ENCODE results near the gene MEIS1.
"Not testable (repeated sequence)": the region's sequence is repeated elsewhere in the genome, so short reads cannot be mapped to it uniquely, and the experiment has no call there.

MEIS1 gene

DNA sequence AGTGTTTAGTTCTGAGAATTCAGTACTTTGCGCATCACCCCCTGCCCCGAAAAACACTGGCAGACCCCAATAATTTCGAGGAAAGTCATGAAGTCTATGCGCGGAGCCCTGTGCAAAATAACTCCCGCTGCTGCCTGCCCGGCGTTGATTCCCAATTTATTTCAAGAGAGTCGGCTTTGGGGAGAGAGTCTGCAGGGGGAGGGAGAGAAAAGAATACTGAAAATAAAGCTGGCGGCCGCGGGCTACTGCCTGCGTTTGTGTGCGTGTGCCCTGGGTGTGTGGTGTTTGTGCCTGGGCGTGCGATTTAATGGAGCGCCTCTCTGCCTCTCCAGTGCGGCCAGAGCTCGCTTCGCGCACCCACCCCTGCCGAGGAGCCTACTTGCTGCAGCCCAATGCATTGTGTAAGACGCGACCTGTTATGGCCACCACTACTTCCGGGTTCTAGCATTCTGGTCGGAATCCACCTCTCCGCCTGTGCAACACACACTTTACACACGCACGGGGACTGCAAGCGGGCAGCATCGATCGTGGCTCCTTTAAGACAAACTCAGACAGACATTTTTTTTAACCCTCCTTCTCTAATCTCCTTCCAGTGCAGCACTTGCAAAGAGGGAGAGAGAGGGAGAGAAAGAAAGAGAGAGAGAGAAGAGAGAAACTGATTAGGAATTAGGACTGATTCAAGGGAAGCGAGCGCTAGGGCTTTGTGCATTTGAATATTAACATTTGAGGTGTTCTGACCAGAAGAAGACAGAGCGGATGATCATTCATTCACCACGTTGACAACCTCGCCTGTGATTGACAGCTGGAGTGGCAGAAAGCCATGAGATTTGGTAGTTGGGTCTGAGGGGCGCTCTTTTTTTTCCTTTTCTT is at the start of gene MEIS1:
TSS of gene MEIS1 (plus strand) at position 447 of the 870 bp plus-strand sequence. CDS start 732 bp downstream, outside the sequence.
- ATAC-seq = peak; percentile 45 to 46

DNA sequence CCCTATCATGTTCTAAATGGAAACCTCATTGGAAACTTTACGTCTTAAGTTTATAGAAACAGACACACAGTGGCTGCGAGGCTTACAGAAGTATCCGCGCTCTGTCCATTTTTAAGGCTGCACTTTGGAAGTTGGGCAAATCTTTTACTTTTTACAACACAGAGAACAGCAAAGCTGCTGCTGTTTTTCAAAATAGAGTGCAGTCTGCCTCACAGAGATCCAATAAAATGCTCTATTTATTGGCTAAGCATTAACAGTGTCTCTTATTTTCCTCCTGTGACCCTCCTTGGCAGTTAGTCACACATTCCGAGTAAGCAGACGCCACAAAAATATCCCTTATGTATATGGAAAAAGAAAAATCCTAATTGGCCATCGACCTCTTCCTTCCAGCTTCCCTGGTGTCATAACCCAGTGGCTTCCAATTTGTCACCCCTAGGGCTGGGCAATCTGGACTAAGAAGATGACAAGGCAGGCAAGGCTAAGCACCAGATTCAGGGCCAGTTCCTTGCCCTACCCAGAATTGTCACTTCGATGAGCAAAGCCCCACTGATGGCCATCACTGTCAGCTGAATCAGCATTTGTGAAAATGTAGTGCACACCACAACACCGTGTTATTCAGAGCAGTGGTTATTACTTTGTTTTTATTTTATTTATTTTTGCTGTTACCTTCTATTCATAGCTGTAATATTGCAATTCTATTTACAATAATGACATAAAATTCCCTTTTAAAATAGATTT is 47.7 kb upstream of the MEIS1 start:
- ATAC-seq = no peak

DNA sequence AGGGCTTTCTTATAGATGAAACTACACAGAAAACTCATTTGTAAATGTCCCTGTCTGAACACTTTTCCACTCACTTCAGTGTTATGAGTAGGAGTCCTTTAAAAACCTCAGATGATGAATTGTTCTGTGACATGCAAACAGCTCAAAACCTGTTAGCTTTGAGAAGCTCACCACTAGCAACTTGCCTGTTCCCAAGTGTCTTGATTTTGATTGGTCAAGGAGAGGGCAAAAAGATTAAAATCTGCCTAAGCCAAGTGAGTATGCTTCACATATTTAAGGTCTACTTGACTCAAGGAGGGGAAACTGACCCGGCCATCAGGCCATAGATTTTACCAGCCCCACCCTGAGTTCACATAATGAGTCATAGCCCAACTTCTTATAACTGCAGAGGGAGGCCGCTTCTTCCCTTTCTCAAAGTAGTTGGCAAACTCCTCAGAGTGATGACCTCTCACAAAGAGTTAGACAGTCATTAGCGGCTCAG is 45.2 kb upstream of the MEIS1 start:
- no peak for ATAC-seq

DNA sequence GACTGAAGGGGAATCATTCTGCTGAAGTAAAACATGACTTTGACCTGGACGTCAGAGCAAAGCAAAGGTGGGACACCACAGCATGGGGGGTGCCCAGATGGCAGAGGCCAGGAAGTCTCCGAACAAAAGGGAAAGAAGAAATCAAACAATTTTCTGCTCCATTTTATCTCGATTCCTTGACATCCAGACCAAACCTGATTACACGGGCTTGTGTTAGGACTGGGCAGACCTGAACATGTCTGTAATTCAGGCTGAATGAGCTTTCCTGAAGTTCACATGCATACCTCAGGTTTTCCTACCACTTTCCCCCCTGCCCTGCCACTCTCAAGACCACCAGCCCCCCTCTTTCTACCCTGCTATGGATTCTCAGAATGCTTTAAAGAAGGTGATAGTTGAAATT is 44.8 kb upstream of the MEIS1 start:
- no peak for ATAC-seq

GRCh38 chr2:66390811-66391210 is 44.1 kb upstream of the MEIS1 start:
- ATAC-seq = no peak

GRCh38 chr2:66391240-66391639 is 43.7 kb upstream of the MEIS1 start:
- not testable (repeated sequence) for ATAC-seq

DNA sequence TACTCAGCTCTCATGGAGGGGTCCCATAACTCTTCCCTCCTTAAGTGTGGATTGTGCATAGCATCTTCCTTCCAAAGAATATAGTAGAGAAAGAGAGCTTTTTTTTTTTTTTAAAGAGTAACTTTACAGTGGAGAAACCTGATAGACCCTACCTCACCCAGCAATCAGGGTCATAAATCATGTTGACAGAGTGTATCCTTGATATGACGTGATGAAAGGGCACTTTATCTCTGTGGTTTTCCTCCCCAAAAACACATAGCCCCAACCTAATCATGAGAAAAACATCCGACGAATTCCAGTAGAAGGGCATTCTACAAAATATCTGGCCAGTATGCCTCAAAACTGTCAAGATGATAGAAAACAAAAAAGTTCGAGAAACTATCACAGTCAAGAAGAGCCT is 29.5 kb upstream of the MEIS1 start:
- no peak for ATAC-seq

DNA sequence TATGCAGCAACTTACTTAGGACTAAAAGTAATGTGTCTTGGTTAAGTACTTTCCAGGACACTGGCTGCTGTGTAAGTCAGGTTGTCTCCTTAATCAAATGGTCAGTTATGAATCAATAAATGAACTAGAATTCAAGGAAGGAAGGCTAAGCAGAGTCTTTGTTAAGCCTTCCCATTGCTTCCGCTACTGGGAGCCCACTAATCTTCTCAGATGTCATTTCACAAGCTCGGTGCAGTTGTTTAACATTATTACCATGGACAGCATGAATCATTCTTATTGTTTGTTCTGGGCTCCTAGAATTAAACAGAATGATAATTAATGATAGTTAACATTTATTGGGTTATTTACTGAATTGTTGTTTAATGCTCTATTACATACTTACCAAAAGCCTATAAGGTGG is 26.0 kb upstream of the MEIS1 start:
- ATAC-seq = no peak

- no peak for ATAC-seq
These were observed 22.1 kb upstream of the MEIS1 start for GRCh38 chr2:66412874-66413273.

GRCh38 chr2:66414896-66415295 is 20.0 kb upstream of the MEIS1 start:
- ATAC-seq = no peak

DNA sequence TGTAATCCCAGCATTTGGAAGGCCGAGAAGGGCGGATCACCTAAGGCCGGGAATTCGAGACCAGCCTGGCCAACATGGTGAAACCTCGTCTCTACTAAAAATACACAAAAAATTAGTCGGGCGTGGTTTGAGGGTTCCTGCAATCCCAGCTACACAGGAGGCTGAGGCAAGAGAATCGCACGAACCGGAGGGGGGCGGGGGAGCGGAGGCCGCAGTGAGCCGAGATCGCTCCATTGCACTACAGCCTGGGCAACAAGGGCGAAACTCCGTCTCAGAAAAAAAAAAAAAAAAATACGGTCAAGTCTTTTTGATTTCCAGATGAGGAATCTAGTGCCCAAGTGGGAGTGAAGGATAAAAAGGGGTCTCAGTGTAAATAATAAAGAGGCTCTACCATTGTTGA is 16.5 kb upstream of the MEIS1 start:
- no peak for ATAC-seq

DNA sequence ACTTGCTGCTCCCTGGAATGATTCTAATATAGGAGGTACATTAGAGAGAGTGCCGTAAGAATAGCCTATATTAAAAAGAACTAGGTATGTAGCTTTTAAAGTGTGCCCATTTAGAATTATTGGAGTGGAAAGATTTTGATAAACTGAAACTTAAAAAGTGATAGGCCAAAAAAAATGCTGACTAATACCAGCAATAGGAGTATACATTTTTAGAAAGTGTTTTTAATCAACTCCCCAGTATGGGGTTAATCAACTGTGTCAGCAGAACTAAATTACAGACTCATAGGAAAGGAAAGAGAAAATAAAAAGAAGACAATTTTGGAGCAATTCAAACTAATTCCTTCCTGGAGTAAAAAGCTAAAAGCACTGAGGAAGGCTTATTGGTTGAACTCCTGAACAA is 13.3 kb upstream of the MEIS1 start:
- ATAC-seq = no peak

- no peak for ATAC-seq
These were observed 11.4 kb upstream of the MEIS1 start for GRCh38 chr2:66423391-66424124.

- ATAC-seq = no peak
These were observed 8.4 kb upstream of the MEIS1 start for GRCh38 chr2:66426244-66427111.

DNA sequence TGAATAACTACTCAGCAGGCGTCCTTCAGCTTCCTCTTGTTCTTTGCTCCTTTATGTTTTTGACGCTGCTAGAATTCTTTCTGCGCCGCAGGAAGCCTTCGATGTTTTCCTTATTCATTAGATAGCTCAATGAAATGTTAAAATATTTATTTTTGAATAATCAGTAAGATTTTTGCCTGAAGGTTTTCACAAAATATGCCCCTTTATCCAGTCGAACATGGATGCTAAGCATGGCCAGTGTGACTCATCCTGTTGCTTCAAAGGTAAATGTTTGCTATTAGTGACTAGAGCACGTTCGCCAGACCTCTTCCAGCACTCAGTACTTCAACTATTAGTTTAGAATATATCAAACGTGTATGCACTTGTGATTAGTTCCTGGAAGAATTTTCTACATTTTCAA is 7.6 kb upstream of the MEIS1 start:
- no peak for ATAC-seq

- ATAC-seq = no peak
These were observed 5.8 kb upstream of the MEIS1 start for GRCh38 chr2:66428986-66429612.

- ATAC-seq = no peak
These were observed 5.0 kb upstream of the MEIS1 start for GRCh38 chr2:66429693-66430504.

DNA sequence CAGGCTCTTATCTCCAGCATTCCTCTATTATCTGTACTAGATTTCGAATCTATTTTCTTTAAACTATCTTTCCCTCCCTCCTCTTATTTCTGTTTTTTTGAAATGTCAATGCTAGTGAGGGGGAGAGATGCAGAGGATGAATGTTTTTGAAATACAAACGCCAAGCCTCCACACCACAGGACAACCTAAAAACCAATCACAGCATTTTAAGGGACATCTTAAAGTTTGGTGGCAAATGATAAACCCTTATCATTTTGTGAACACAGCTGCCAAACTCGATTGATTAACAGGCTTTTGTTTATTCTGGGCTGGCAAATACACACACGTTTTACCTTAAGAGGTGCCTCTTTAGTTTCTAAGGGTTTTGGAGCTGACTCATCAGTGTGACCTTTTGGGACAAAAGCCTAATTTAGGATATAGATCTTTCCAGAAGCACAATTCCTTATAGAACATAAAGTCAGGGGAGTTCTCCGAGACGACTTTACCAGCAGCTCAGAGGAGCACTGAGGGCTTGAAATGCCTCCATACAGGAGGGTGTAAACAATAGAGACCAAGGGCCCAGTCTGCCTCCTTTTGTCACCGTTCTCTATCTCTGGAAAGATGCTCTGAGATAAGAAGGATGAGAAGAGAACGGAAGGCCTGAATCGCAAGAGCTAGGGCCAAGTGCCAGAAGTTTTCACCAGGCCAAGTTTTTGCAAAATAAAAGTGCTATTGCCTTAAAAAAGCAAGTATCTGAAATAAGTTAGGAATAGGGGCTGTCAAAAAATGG is 4.2 kb upstream of the MEIS1 start:
- no peak for ATAC-seq

DNA sequence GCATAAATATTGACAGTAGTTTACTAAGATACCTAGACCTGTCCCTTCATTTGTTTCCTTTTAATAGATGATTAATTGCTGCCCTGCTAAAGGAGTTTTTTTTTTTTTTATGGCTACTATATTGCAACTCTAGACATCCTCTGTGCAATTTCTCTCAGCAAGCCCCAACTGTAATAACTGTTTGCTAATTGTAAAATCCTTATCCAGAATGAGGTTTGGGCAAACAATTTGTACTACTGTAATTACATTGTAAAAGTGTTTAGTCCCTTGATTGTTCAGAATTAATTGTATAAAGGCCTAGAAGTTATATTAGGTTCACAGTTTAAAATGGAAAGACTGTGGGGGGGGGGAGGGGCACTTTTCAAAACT is 3.7 kb upstream of the MEIS1 start:
- ATAC-seq = no peak

Data from activated CD4-positive, CD25-positive, alpha-beta regulatory T cell treated with anti-CD3 and anti-CD28 coated beads, Interleukin-2, amount 50 U/mL, for 24 hours (primary cell).